ENCODE data around the gene RCE1.

The RCE1 gene

GRCh38 chr11:66845143-66845875 lies 2.1 kb downstream of the RCE1 start:
- TF ChIP-seq, protein P1, sequence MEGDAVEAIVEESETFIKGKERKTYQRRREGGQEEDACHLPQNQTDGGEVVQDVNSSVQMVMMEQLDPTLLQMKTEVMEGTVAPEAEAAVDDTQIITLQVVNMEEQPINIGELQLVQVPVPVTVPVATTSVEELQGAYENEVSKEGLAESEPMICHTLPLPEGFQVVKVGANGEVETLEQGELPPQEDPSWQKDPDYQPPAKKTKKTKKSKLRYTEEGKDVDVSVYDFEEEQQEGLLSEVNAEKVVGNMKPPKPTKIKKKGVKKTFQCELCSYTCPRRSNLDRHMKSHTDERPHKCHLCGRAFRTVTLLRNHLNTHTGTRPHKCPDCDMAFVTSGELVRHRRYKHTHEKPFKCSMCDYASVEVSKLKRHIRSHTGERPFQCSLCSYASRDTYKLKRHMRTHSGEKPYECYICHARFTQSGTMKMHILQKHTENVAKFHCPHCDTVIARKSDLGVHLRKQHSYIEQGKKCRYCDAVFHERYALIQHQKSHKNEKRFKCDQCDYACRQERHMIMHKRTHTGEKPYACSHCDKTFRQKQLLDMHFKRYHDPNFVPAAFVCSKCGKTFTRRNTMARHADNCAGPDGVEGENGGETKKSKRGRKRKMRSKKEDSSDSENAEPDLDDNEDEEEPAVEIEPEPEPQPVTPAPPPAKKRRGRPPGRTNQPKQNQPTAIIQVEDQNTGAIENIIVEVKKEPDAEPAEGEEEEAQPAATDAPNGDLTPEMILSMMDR (conservative IDR thresholded peaks at IDR 0.05): no peak
- no peak for TF ChIP-seq ZFX (IDR thresholded peaks at IDR 0.05)

DNA sequence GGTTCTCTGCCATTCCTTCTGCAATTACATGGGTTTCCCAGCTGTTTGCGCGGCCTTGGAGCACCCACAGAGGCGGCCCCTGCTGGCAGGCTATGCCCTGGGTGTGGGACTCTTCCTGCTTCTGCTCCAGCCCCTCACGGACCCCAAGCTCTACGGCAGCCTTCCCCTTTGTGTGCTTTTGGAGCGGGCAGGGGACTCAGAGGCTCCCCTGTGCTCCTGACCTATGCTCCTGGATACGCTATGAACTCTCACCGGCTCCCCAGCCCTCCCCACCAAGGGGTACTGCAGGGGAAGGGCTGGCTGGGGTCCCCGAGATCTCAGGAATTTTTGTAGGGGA lies 2.6 kb downstream of the RCE1 start:
- no peak overlapping the region for H3K27ac ChIP-seq
- TF ChIP-seq, protein P1 (conservative IDR thresholded peaks at IDR 0.05): no peak
- no peak for TF ChIP-seq ZFX (IDR thresholded peaks at IDR 0.05)

More at GRCh38 chr11:66845143-66845875, 2.1 kb downstream of the RCE1 start:
- no peak overlapping the region for H3K27ac ChIP-seq

DNA sequence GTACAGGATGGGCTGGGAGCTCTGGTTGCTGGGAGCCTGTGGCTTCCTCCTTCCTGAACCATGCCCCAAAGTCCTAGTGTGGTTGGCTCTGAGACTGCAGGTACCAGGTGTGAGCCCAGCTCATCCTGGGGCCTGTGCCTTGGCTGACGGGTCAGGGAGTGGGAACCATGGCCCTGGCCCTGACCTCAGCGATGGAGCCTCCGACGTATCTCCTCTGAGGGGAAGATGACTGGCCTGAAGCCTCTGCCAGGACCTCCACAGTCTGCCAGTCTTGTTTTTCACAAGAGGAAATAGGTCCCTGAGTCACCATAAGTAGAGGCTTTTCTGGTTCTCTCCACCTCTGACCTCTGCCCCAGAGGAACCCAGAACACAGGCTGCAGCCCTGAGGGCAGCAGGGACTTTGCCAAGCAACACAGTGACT lies 3.4 kb downstream of the RCE1 start:
- TF ChIP-seq, protein P1 (conservative IDR thresholded peaks at IDR 0.05): no peak
- TF ChIP-seq ZFX (IDR thresholded peaks at IDR 0.05): no peak
- H3K27ac ChIP-seq: no peak overlapping the region

DNA sequence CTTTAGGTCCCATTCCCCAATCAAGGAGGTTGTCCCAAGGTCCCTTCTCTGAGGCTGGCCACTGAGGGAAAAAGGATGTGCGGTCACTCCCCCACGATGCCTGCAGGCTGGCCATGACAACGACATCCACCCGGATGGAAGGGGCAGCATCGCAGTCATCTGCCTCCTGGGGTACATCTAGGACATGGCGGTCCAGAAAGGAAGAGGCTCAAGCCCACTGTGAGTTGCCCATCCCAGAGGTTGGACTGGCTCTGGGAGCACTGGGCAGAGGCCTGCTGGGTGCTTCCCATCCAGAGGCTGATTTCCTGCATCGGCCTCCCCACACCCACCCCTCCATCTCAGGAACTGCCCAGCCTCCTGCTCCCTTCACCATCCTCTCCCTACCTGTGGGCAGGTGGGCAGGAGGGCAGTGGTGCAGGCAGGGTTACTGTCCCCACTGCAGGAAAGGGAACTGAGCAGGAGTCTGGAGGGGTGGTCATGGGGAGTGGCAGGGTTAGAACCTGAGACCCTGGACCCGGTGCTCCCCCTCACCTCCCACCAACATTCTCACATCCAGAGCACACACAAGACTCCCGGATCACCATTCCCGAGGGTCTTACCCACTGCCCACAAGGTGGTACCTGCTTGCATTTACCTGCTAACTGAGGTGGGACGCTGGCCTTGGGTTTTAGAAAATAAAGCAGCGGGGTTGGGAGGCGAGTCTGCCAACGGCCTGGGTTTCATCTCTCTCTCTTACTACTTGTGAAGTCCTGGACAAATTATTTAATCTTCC lies 4.4 kb downstream of the RCE1 start:
- no peak overlapping the region for H3K27ac ChIP-seq
- no peak for TF ChIP-seq ZFX (IDR thresholded peaks at IDR 0.05)
- TF ChIP-seq, protein P1 (conservative IDR thresholded peaks at IDR 0.05): no peak

GRCh38 chr11:66848671-66849500 lies 5.6 kb downstream of the RCE1 start:
- no peak for TF ChIP-seq ZFX (IDR thresholded peaks at IDR 0.05)
- TF ChIP-seq, protein P1 (conservative IDR thresholded peaks at IDR 0.05): no peak
- no peak overlapping the region for H3K27ac ChIP-seq

DNA sequence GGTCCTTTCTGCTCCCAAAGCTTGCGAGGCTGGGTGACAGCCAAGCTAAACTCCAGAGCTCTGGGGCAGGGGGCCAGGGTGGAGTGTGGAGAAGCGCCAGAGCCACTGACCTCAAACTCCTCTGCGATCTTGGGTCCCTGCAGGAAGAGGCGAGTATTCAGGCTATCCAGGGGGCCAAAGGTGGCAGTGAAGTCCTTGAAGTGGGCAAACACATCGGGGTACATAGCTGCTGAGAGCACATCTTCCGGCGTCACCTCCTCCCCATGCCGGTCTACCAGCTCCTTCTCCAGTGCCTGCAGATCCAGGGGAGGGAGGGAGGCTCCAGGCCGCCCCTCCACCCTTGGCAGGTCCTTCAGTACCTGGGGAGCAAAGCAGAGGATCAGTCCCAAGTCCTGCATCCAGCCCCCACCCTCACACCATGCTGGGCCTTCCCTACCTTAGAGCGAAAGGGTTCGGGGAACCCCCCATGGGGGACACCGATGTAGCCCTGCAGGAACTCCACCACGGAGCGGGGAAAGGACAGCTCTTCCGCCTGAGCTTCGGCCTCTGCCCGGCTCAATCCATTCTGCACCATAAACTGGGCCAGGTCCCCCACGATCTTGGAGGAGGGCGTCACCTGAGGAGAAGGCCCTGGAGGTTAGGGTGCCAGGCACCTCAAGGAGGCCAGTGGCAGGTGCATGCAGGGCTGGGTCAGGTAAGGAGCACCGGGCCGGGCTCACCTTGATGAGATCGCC lies 6.4 kb downstream of the RCE1 start:
- TF ChIP-seq, protein P1 (conservative IDR thresholded peaks at IDR 0.05): no peak
- TF ChIP-seq ZFX (IDR thresholded peaks at IDR 0.05): no peak
- no peak overlapping the region for H3K27ac ChIP-seq

All from C4-2B (cell line).